Measurements from ENCODE around the gene MRPL33. TPM values are rescaled to one million over a fixed set of nuclear protein-coding genes. Genes with fewer than 3 reads are reported as not detected.
A peak's percentile ranks its signal among the peaks of the same experiment; 100 is the strongest.
"Not testable (repeated sequence)": the region's sequence is repeated elsewhere in the genome, so short reads cannot be mapped to it uniquely, and the experiment has no call there.

MRPL33 gene
- polyA plus RNA-seq, 3 donors: 67.4 to 341 (median 331) TPM

DNA sequence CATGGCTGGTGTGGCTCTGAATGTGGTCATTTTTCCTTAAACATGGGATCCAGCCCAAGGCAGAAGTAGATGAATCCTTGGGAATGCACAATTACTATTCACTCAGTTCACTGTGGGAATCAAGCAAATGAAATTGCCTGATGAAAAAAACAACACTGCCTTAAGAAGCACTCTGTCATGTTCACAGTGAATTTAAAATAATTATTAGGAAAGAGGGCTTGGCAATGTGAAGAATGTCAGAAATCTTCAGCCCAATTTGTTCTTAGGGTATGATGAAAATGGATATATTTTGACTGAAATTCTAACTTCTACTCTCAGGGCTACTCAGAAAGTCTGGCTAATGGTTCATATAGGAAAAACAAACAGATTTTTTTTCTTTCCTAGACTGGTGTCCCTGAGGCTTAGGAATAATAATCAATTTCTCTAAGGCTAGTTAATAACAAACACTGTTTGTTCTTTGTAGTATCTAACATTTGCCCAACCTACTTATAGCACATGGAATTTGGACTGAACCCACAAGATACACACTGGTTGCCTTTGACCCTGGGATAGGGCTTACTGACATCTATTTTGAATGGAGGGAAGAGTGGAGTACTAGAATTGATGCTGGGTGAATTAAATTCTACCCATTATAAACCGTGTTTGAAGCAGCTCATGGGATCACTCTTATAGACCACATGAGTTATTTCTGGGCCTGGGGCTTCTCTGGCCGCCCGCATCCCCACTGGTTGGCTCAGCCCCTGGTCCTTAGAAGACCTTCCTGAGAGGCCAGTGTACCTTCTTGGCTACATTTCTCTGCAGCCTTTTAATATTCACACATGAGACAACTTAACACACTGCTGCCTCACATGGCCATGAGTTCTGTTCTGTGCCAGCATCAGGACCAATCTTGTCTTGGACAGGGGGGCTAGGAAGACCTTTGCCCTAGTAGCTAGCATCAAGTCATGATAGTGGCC, 8.3 kb upstream of the MRPL33 start:
- intact Hi-C loops (cut with micrococcal nuclease): no loop called here
- Mint-ChIP-seq H3K9me3 (no peaks in the 10 kb centered on the region), H3K4me1 (peaks cover 54% of the 10 kb centered on the region), H3K27ac (peak overlapping the region in 6 of 7 donors; percentile 80 to 91 (median 89)), H3K27me3 (ENCODE audit: low read depth in 3 of 3) (peaks cover 0 to 2% (median 0%) of the 10 kb centered on the region in 3 donors), H3K4me3 (no peak overlapping the region), H3K36me3 (no peaks in the 10 kb centered on the region)
- no peak overlapping the region for H3K9ac ChIP-seq (ENCODE audit: insufficient read depth, low read length, poor library complexity, severe bottlenecking)
- no peaks in the 10 kb centered on the region for H4K20me1 ChIP-seq (ENCODE audit: insufficient read depth, low read length)
- no peak for DNase-seq
- H3K27me3 ChIP-seq (ENCODE audit: control insufficient read depth in 2 of 2, insufficient read depth in 2 of 2, low read length in 2 of 2): no peaks in the 10 kb centered on the region
- no peaks in the 10 kb centered on the region for H3K9me3 ChIP-seq (replicated peaks in 1 of 2; ENCODE audit: control insufficient read depth in 1 of 2, insufficient read depth in 1 of 2, low read length in 2 of 2)
- no peak overlapping the region for H3K4me3 ChIP-seq (replicated peaks in 1 of 3; ENCODE audit: low read depth in 2 of 3, low read length in 3 of 3)
- H3K4me2 ChIP-seq (replicated peaks; ENCODE audit: extremely low read depth, low read length, poor library complexity, severe bottlenecking): no peak overlapping the region
- 93% methylated on average over 3 of the region's 3 CpGs for WGBS (ENCODE audit: insufficient coverage)
- TF ChIP-seq, protein P1, sequence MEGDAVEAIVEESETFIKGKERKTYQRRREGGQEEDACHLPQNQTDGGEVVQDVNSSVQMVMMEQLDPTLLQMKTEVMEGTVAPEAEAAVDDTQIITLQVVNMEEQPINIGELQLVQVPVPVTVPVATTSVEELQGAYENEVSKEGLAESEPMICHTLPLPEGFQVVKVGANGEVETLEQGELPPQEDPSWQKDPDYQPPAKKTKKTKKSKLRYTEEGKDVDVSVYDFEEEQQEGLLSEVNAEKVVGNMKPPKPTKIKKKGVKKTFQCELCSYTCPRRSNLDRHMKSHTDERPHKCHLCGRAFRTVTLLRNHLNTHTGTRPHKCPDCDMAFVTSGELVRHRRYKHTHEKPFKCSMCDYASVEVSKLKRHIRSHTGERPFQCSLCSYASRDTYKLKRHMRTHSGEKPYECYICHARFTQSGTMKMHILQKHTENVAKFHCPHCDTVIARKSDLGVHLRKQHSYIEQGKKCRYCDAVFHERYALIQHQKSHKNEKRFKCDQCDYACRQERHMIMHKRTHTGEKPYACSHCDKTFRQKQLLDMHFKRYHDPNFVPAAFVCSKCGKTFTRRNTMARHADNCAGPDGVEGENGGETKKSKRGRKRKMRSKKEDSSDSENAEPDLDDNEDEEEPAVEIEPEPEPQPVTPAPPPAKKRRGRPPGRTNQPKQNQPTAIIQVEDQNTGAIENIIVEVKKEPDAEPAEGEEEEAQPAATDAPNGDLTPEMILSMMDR (IDR thresholded peaks at IDR 0.05): no peak
- no peaks in the 10 kb centered on the region for H3K36me3 ChIP-seq (replicated peaks in 1 of 2; ENCODE audit: control insufficient read depth in 1 of 2, insufficient read depth in 2 of 2, low read length in 2 of 2)
- peak overlapping the region; percentile 11 to 47 for H3K27ac ChIP-seq (ENCODE audit: low read depth in 1 of 2, low read length in 2 of 2)
- no peaks in the 10 kb centered on the region for H3K79me2 ChIP-seq (ENCODE audit: insufficient read depth, low read length)
- H2AFZ ChIP-seq (ENCODE audit: insufficient read depth, low read depth, low read length, poor library complexity, severe bottlenecking): no peak overlapping the region
- peaks cover 35 to 53% of the 10 kb centered on the region in 2 donors for H3K4me1 ChIP-seq (ENCODE audit: control insufficient read depth in 1 of 2, insufficient read depth in 2 of 2, low read length in 2 of 2)

GRCh38 chr2:27763907-27764267, 7.6 kb upstream of the MRPL33 start:
- no peak for DNase-seq
- 100% methylated on average over 4 of the region's 7 CpGs for WGBS (ENCODE audit: insufficient coverage)
- no peaks in the 10 kb centered on the region for H3K9me3 Mint-ChIP-seq
- no peaks in the 10 kb centered on the region for H3K9me3 ChIP-seq (replicated peaks in 1 of 2; ENCODE audit: control insufficient read depth in 1 of 2, insufficient read depth in 1 of 2, low read length in 2 of 2)
- peak overlapping the region in 1 of 2 donors; percentile 27 for H3K4me3 Mint-ChIP-seq
- H3K4me3 ChIP-seq (replicated peaks in 1 of 3; ENCODE audit: low read depth in 2 of 3, low read length in 3 of 3): no peak overlapping the region
- no peaks in the 10 kb centered on the region for H3K36me3 ChIP-seq (replicated peaks in 1 of 2; ENCODE audit: control insufficient read depth in 1 of 2, insufficient read depth in 2 of 2, low read length in 2 of 2)
- H3K27me3 Mint-ChIP-seq (ENCODE audit: low read depth in 3 of 3): peaks cover 0 to 2% (median 0%) of the 10 kb centered on the region in 3 donors
- no peak overlapping the region for H3K4me2 ChIP-seq (replicated peaks; ENCODE audit: extremely low read depth, low read length, poor library complexity, severe bottlenecking)
- H3K4me1 Mint-ChIP-seq: peaks cover 50% of the 10 kb centered on the region
- peaks cover 32 to 48% of the 10 kb centered on the region in 2 donors for H3K4me1 ChIP-seq (ENCODE audit: control insufficient read depth in 1 of 2, insufficient read depth in 2 of 2, low read length in 2 of 2)
- H3K27ac ChIP-seq (ENCODE audit: low read depth in 1 of 2, low read length in 2 of 2): peak overlapping the region; percentile 11 to 47
- H3K9ac ChIP-seq (ENCODE audit: insufficient read depth, low read length, poor library complexity, severe bottlenecking): no peak overlapping the region
- no peaks in the 10 kb centered on the region for H3K79me2 ChIP-seq (ENCODE audit: insufficient read depth, low read length)
- H3K27me3 ChIP-seq (ENCODE audit: control insufficient read depth in 2 of 2, insufficient read depth in 2 of 2, low read length in 2 of 2): no peaks in the 10 kb centered on the region
- peak overlapping the region; percentile 80 to 91 (median 90) for H3K27ac Mint-ChIP-seq
- intact Hi-C loops (cut with micrococcal nuclease): no loop called here
- TF ChIP-seq, protein P1 (IDR thresholded peaks at IDR 0.05): no peak
- H4K20me1 ChIP-seq (ENCODE audit: insufficient read depth, low read length): no peaks in the 10 kb centered on the region
- H2AFZ ChIP-seq (ENCODE audit: insufficient read depth, low read depth, low read length, poor library complexity, severe bottlenecking): no peak overlapping the region
- no peaks in the 10 kb centered on the region for H3K36me3 Mint-ChIP-seq

GRCh38 chr2:27764526-27764925, 7.0 kb upstream of the MRPL33 start:
- H3K9me3 ChIP-seq (replicated peaks in 1 of 2; ENCODE audit: control insufficient read depth in 1 of 2, insufficient read depth in 1 of 2, low read length in 2 of 2); H3K36me3 ChIP-seq (replicated peaks in 1 of 2; ENCODE audit: control insufficient read depth in 1 of 2, insufficient read depth in 2 of 2, low read length in 2 of 2); H3K4me3 ChIP-seq (replicated peaks in 1 of 3; ENCODE audit: low read depth in 2 of 3, low read length in 3 of 3); H3K27me3 Mint-ChIP-seq (ENCODE audit: low read depth in 3 of 3); H3K27me3 ChIP-seq (ENCODE audit: control insufficient read depth in 2 of 2, insufficient read depth in 2 of 2, low read length in 2 of 2); H2AFZ ChIP-seq (ENCODE audit: insufficient read depth, low read depth, low read length, poor library complexity, severe bottlenecking); H3K9ac ChIP-seq (ENCODE audit: insufficient read depth, low read length, poor library complexity, severe bottlenecking); H4K20me1 ChIP-seq (ENCODE audit: insufficient read depth, low read length); intact Hi-C loops (cut with micrococcal nuclease); H3K9me3 Mint-ChIP-seq; H3K36me3 Mint-ChIP-seq; H3K79me2 ChIP-seq (ENCODE audit: insufficient read depth, low read length): not testable (repeated sequence)
- peak; percentile 36 to 64 (median 60) for DNase-seq
- no CpG with 5 or more reads among the region's 3 CpGs for WGBS (ENCODE audit: insufficient coverage)
- Mint-ChIP-seq H3K4me1 (peaks cover 50% of the 10 kb centered on the region), H3K27ac (peak overlapping the region; percentile 80 to 91 (median 90)), H3K4me3 (peak overlapping the region in 1 of 2 donors; percentile 27)
- H3K27ac ChIP-seq (ENCODE audit: low read depth in 1 of 2, low read length in 2 of 2): peak overlapping the region; percentile 47 to 53
- peaks cover 32 to 48% of the 10 kb centered on the region in 2 donors for H3K4me1 ChIP-seq (ENCODE audit: control insufficient read depth in 1 of 2, insufficient read depth in 2 of 2, low read length in 2 of 2)
- H3K4me2 ChIP-seq (replicated peaks; ENCODE audit: extremely low read depth, low read length, poor library complexity, severe bottlenecking): peak overlapping the region; percentile 5
